NCI-H82 treated with DMSO at 0.1 percent for 48 hours (cell line): Measurements from ENCODE around the gene PHIP.

Experiments used
- DNase-seq: peaks from one replicate; lab custom pipeline; 2025; ENCODE audit not compliant: unreplicated experiment; lab: John Stamatoyannopoulos, UW

The PHIP gene

GRCh38 chr6:79011940-79012339 is 66.1 kb downstream of the PHIP start:
- DNase-seq, result no peak

GRCh38 chr6:79010422-79010821 is 67.6 kb downstream of the PHIP start:
- no peak for DNase-seq

GRCh38 chr6:79009819-79010218 is 68.2 kb downstream of the PHIP start:
- no peak for DNase-seq

GRCh38 chr6:79005497-79005896 is 72.6 kb downstream of the PHIP start:
- DNase-seq, result no peak

GRCh38 chr6:79005024-79005423 is 73.0 kb downstream of the PHIP start:
- DNase-seq, result no peak

GRCh38 chr6:79004239-79004638 is 73.8 kb downstream of the PHIP start:
- no peak for DNase-seq

GRCh38 chr6:79001415-79001814 is 76.6 kb downstream of the PHIP start:
- no peak for DNase-seq

GRCh38 chr6:78999737-79000136 is 78.3 kb downstream of the PHIP start:
- DNase-seq, result no peak

GRCh38 chr6:78995946-78996345 is 82.1 kb downstream of the PHIP start:
- DNase-seq, result no peak

- no peak for DNase-seq
Observed at GRCh38 chr6:78995346-78995745, 82.7 kb downstream of the PHIP start.

GRCh38 chr6:78993955-78994354 is 84.1 kb downstream of the PHIP start:
- no peak for DNase-seq

- no peak for DNase-seq
Observed at GRCh38 chr6:78989191-78989590, 88.9 kb downstream of the PHIP start.

- DNase-seq, result no peak
Observed at GRCh38 chr6:78986161-78986560, 91.9 kb downstream of the PHIP start.

GRCh38 chr6:78984225-78984950 is 93.7 kb downstream of the PHIP start:
- no peak for DNase-seq

- DNase-seq, result no peak
Observed at GRCh38 chr6:78967191-78967590, 110.9 kb downstream of the PHIP start.

GRCh38 chr6:78966542-78966941 is 111.5 kb downstream of the PHIP start:
- DNase-seq, result no peak

GRCh38 chr6:78962448-78962847 is 115.6 kb downstream of the PHIP start:
- no peak for DNase-seq

- DNase-seq, result no peak
Observed at GRCh38 chr6:78954740-78955139, 123.3 kb downstream of the PHIP start.

- no peak for DNase-seq
Observed at GRCh38 chr6:78953798-78954197, 124.3 kb downstream of the PHIP start.

- no peak for DNase-seq
Observed at GRCh38 chr6:78952362-78952761, 125.7 kb downstream of the PHIP start.

GRCh38 chr6:78948785-78949184 is 129.3 kb downstream of the PHIP start:
- DNase-seq, result no peak

GRCh38 chr6:78947962-78948361 is 130.1 kb downstream of the PHIP start:
- DNase-seq, result no peak

- DNase-seq, result no peak
Observed at GRCh38 chr6:78947529-78947928, 130.5 kb downstream of the PHIP start.
